ENCODE measurements around the gene CYSRT1.

GRCh38 chr9:137263506-137263905, 38.5 kb downstream of the CYSRT1 start:
- no peak for TF ChIP-seq CTCF (IDR thresholded peaks at IDR 0.05)
- TF ChIP-seq EZH2 (IDR thresholded peaks at IDR 0.05; ENCODE audit: borderline replicate concordance, insufficient read depth, low read depth, low read length, poor library complexity, severe bottlenecking): no peak
